Right lobe of liver (tissue), 6 donors: ENCODE results near the gene PPM1F. TPM values are rescaled to one million over a fixed set of nuclear protein-coding genes. Genes with fewer than 3 reads are reported as not detected.

Source experiments
- ATAC-seq, 4 donors: fragments of 200-7000 bp; cut with Tn5 transposase; one replicate each; pipeline ENCODE4 v1.9.1; 2020; ENCODE audit warnings: mild to moderate bottlenecking in 4 of 4, moderate library complexity in 4 of 4
- DNase-seq, 3 donors: peaks; one replicate each; pipeline ENCODE4 v3.0.0-alpha.2; 2020
- H3K27ac ChIP-seq, 3 donors: fragments of 200-600 bp; one replicate each; pipeline ENCODE4 v1.8.0; 2022
- H3K27me3 ChIP-seq, 2 donors: fragments of 200-600 bp; one replicate each; pipeline ENCODE4 v1.8.0; 2022
- H3K36me3 ChIP-seq, 4 donors: fragments of 200-600 bp; sonication (generic) in 1 of 4; one replicate each; pipeline versions ENCODE4 v1.5.1 to v1.8.0; 2017 to 2022; ENCODE audit warnings: control low read depth in 1 of 4
- H3K4me1 ChIP-seq, 4 donors: fragments of 200-600 bp; sonication (generic) in 1 of 4; one replicate each; pipeline versions ENCODE4 v1.5.1 to v1.8.0; 2017 to 2022; ENCODE audit warnings: control low read depth in 1 of 4
- H3K4me3 ChIP-seq, 3 donors: fragments of 200-600 bp; one replicate each; pipeline ENCODE4 v1.8.0; 2022
- H3K9me3 ChIP-seq, 4 donors: fragments of 200-600 bp; sonication (generic) in 1 of 4; one replicate each; pipeline versions ENCODE4 v1.5.1 to v1.8.0; 2017 to 2022; ENCODE audit warnings: control low read depth in 1 of 4
- CTCF ChIP-seq, 4 donors: fragments of 200-600 bp in 3 of 4; fragments of 450-650 bp in 1 of 4; IDR thresholded peaks; one replicate each; pipeline versions ENCODE4 v1.5.1 to v1.8.0; 2016 to 2022; ENCODE audit warnings: antibody characterized with exemption in 4 of 4, mild to moderate bottlenecking in 2 of 4
- POLR2A ChIP-seq: fragments of 450-650 bp; IDR thresholded peaks from one replicate; pipeline ENCODE4 v1.6.1; 2017; ENCODE audit warnings: antibody characterized with exemption, mild to moderate bottlenecking
- WGBS: methylation state at CpG from one replicate; pipeline ENCODE4 v1.1.6; 2018; ENCODE audit warnings: low coverage, low lambda C conversion rate; ENCODE audit not compliant: insufficient coverage; ENCODE audit errors: missing lambda C conversion rate; 5-methylcytosine and 5-hydroxymethylcytosine counted together
- intact Hi-C, 2 donors: fragments of 100-400 bp; cut with DNase I; formaldehyde crosslinking; loops; one replicate each; pipeline versions ENCODE4 v1.11.2 to v1.14.1; 2022
- total RNA-seq, 6 experiments: library from RNA; depleted of rRNA in 2 of 6; stranded (reverse); fragments of >200 nt in 2 of 6; fragmentation: NEBNext Ultra II Directional in 3 of 6; extraction: Animal tissue kit (Norgen Biotek cat#: 25700) in 3 of 6; gene quantifications; one replicate each; pipeline versions ENCODE4 v1.1.0 to v1.2.4, GENCODE V29; 2016 to 2023
- donor health status: DM: no; HTN: yes; CAD: no.
- donor health status: DM: no; HTN: no; CAD: no.
- donor health status: DM: no; HTN: no; CAD: no.
- donor health status: DM: no; HTN: yes; CAD: no.
- donor health status: DM: no; HTN: yes; CAD: no.

Gene PPM1F
- total RNA-seq, 6 experiments from 2014 or later, result 5.0 to 19.4 (median 12.8) TPM

- 84% methylated on average over 4 of the region's 6 CpGs for WGBS
- Histone ChIP-seq H3K4me3 (no peak overlapping the region), H3K36me3 (no peaks in the 10 kb centered on the region), H3K9me3 (no peaks in the 10 kb centered on the region), H3K4me1 (peaks cover 0 to 31% (median 12%) of the 10 kb centered on the region in 4 donors), H3K27me3 (no peaks in the 10 kb centered on the region), H3K27ac (peak overlapping the region in 2 of 3 donors; percentile 48 to 82)
- DNase-seq (no peak), ATAC-seq (no peak)
- intact Hi-C loops, result no loop called here
- no peak for TF ChIP-seq POLR2A
- TF ChIP-seq CTCF (IDR thresholded peaks at IDR 0.05), result no peak
Measured at GRCh38 chr22:21991304-21991596, 38.6 kb upstream of the PPM1F start.

GRCh38 chr22:21990445-21991303 is 38.0 kb upstream of the PPM1F start:
- intact Hi-C loops, result no loop called here
- Histone ChIP-seq H3K9me3 (no peaks in the 10 kb centered on the region), H3K27ac (peak overlapping the region in 2 of 3 donors; percentile 48 to 82), H3K36me3 (no peaks in the 10 kb centered on the region), H3K4me3 (no peak overlapping the region), H3K4me1 (peaks cover 0 to 31% (median 12%) of the 10 kb centered on the region in 4 donors), H3K27me3 (no peaks in the 10 kb centered on the region)
- WGBS, result 37% methylated on average over 11 of the region's 16 CpGs
- peak; percentile 42 to 86 (median 72) for DNase-seq
- ATAC-seq, result peak; percentile 71 to 87 (median 86)
- TF ChIP-seq CTCF (IDR thresholded peaks at IDR 0.05) (no peak), POLR2A (no peak)

GRCh38 chr22:21989049-21989448 is 36.4 kb upstream of the PPM1F start:
- DNase-seq, result no peak
- H3K9me3 ChIP-seq, result no peaks in the 10 kb centered on the region
- H3K36me3 ChIP-seq, result no peaks in the 10 kb centered on the region
- peaks cover 0 to 31% (median 12%) of the 10 kb centered on the region in 4 donors for H3K4me1 ChIP-seq
- no peak overlapping the region for H3K4me3 ChIP-seq
- no peak for TF ChIP-seq POLR2A
- no peak for TF ChIP-seq CTCF (IDR thresholded peaks at IDR 0.05)
- ATAC-seq, result no peak
- no peaks in the 10 kb centered on the region for H3K27me3 ChIP-seq
- intact Hi-C loops, result no loop called here
- no peak overlapping the region for H3K27ac ChIP-seq
- 89% methylated on average over 3 of the region's 6 CpGs for WGBS

- H3K4me1 ChIP-seq, result peaks cover 0 to 14% (median 4%) of the 10 kb centered on the region in 4 donors
- TF ChIP-seq POLR2A (no peak), CTCF (IDR thresholded peaks at IDR 0.05) (no peak)
- ATAC-seq (no peak), DNase-seq (no peak)
- WGBS, result 75% methylated on average over 1 of the region's 5 CpGs
- no peak overlapping the region for H3K4me3 ChIP-seq
- intact Hi-C loops, result no loop called here
- H3K27me3 ChIP-seq, result no peaks in the 10 kb centered on the region
- H3K9me3 ChIP-seq, result no peaks in the 10 kb centered on the region
- H3K27ac ChIP-seq, result no peak overlapping the region
- H3K36me3 ChIP-seq, result no peaks in the 10 kb centered on the region
Measured at GRCh38 chr22:21985214-21985613, 32.6 kb upstream of the PPM1F start.
